GM18861 (cell line): ENCODE measurements around the gene PPP2R3B.
"Not testable (repeated sequence)": the region's sequence is repeated elsewhere in the genome, so short reads cannot be mapped to it uniquely, and the experiment has no call there.

Source experiments
- ATAC-seq: cut with Tn5 transposase; IDR thresholded peaks from one replicate; pipeline ENCODE4 v1.9.1; 2021; ENCODE audit not compliant: unreplicated experiment

Gene PPP2R3B

DNA sequence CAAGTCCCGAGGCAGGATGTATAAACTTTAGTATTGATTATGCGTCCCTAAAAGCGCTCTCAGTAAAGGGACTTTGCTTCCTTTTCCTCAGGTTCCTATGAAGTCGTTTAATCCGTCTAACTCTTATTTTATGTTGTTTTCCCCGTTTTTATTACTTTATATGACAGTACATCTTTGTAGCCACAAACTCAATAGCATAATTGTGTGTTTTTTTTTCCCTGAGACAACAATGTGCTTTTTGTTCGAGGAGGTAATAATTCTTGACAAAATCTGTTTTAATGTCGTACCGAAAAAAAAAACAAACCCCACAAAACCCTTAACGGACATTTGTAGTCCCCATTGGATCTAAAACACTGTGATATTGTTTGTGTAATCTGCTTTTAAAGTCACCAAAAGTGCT is 17.9 kb upstream of the PPP2R3B start:
- no peak for ATAC-seq

DNA sequence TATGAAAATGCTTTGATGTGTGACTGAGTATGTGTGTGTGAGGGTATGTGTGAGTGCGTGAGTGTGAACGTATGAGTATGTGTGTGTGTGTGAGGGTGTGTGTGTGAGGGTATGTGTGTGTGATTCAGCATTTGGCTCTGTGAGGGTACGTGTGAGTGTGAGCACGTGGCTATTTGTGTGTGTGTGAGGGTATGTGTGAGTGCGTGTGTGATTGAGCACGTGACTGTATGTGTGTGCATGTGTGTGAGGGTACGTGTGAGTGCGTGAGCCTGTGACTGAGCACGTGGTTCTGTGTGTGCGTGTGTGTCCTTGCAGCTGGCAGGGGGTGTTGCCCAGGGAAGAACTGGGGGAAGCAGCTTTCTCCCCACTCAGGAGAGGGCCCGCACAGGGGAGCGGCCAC is 16.1 kb upstream of the PPP2R3B start:
- no peak for ATAC-seq

DNA sequence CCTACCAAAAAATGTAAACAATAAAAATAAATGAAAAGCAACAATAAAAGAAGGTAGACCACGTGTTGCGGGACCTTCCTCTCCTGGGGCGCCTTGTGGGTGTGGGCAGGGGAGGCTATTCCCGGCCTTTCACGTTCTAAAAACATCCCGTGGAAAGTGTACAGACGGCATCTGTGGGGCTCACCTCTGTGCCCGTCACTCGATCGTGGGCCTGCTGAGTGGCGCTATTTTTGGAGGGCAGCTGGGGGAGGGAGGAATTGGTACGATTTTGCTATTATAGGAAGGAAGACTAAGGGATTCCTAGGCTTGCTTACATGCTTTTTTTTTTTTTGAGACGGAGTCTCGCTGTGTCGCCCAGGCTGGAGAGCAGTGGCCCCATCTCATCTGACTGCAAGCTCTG is 13.6 kb upstream of the PPP2R3B start:
- no peak for ATAC-seq

DNA sequence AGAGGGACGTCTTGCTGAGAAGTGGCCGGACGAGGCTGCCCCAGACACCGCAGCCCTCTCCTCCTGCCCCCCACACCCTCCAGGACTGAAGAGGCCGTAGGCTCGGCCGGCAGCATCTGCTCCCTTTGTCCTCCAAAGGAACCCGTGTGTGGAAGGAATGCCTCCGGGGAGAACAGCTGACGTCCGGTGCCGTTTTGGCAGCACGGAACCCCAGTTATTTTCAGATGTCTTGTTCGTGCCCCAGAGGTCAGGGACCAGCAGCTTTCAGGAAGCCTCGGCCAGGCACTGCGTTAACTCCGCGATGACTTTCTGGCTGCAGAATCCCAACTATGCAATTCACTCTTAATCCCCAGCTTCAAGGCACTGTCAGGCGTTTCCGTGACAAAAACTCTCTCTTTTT is 10.9 kb upstream of the PPP2R3B start:
- ATAC-seq: no peak

DNA sequence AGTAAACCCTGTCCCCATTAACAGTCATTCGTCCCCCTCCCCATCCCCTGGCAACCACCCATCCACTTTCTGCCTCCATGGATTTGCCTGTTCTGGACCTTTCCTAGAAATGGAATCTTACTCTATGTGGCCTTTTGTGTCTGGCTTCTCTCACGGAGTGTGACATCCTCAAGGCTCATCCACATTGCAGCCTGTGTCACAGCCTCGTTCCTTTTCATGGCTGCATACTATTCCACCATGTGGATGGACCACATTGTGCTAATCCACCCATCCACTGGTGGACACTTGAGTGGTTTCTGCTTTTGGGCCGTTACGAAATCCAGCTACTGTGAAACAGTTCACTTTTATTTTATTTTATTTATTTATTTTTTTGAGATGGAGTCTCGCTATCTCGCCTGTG is 8.1 kb upstream of the PPP2R3B start:
- ATAC-seq: no peak

DNA sequence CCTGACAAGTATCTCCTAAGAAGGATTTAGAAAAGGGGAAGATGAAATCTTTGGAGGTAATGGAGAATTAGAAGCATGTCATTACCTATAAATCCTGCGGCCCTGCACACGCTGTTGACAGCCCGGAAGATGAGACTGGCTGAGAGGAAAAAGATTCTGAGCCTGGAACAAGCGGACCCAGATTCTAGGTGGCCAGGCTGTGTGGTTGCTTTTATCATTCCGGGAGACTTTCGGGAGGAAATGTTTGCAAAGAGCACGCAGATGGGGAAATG is 5.8 kb upstream of the PPP2R3B start:
- ATAC-seq: no peak

DNA sequence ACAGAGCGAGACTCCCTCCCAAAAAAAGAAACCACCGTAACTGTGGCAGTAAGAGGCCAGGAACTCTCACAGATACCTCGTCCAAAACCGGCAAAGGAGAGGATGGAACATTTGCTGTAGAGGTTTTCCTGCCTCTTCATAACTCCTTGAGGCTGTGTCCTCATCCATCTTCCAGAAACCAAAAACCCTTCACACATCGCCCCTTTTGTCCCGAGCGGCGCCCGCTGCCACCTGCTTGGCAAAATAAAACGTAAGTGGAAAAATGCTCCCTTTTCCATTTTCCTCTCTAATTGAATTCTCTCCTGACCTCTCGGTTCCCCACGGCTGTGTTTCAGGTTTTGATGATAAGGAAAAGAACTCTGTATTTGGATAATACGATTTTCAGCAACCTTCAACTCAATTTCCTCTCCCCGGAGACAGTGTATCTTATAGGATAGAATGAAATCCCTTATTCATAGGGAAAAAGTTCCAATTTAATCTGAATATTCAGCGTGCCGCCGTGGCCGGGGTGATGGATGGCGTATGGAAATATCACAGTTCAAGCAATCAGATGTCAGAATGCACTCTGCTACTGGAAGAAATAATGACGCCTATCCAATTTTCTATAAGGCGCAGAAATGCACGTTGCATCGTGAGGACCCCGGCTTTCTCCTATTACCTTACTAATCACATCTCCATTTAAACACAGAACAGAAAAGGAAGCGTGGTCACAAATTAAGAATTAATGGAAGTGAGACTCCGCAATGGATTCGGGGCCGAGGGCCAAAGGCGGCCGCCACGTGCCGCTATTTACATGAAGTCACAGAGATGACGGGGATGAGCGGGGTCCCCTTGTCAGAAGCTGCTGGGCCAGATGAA is 5.2 kb upstream of the PPP2R3B start:
- ATAC-seq: no peak

DNA sequence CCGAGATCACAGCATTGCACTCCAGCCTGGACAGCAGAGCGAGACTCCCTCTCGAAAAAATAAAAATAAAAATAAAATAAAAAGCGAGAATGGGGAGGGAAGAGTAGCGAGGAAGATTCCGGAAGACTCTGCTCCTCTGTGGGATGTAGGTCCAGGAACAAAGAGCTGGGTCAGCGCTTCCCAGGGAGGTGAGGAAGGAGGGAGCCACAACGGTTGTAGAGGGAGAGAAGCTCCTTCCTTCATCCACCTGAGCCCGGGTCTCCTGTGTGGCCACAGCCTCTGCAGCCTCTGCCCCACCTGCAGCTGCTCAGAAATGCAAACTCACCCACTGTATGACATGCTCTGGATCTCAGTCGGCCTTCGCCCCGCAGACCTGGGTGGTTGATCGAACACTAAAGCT is 3.8 kb upstream of the PPP2R3B start:
- ATAC-seq: no peak

DNA sequence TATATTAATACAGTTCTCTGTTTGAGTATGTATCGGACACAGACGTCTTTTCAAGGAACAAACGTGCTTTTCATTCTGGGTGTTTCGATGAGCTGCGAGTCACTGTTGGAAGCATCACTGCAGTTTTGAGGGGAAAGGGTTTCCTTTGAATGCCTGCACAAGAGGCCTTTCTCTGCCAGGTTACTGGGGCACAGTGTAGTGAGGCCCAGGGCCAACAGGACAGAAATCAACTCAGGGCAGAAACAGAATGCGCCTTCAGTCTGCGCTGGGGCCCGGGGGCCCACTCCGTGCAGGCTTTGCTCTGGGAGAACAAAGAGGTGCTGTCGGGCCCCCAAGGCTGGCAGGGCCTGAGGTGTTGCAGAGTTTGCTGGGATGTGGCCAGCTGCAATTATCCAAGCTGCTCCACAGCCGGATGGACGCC is 2.3 kb upstream of the PPP2R3B start:
- ATAC-seq: no peak

DNA sequence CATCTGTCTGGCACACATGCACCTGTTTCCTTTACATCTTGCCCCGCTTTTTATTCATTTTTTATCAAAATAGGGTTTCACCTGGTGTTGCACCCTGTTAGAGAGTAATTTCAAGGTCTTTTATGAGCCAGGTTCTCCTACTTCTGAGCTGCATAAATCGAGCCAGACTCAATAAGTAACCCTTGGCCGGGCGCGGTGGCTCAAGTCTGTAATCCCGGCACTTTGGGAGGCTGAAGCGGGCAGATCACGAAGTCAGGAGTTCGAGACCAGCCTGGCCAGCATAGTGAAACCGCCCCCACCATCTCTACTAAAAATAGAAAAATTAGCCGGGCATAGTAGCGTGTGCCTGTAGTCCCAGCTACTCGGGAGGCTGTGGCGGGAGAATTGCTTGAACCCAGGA is 1.0 kb upstream of the PPP2R3B start:
- no peak for ATAC-seq

DNA sequence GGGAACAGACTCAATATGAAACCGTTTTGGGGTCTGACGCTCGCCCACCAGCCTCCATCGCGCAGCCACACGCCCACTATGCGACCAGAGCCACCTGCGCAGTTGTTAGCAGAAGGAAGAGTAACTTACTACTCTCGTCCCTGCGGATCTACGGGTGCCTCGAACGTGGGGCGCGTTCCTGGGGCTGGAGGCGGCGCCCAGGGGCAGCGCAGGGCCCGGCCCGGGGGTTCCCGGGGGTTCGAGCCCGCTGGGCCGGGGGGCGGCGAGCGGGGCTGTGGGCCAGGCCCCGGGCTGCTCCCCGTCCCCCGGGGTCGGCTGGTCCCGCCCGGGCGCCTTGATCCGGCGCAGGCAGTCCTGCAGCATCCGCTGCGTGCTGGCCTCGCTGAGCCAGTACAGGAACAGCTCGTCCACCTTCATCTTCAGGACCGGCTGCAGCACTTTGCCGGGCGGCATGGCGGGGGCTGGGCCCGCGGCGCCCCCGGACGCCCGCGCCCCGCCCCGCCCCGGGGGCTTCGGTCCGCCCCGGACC is 404 bp downstream of the PPP2R3B start:
- ATAC-seq: peak; percentile 32

DNA sequence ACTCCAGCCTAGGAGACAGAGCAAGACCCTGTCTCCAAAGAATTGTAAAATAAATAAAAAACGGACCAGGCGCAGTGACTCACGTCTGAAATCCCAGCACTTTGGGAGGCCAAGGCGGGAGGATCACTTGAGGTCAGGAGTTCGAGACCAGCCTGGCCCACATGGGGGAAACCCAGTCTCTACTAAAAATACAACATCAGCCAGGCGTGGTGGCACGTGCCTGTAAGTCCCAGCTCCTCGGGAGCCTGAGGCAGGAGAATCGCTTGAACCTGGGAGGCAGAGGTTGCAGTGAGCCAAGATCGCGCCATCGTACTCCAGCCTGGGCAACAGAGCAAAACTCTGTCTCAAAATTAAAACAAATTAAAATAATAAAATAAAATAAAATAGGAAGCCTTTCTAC is 971 bp downstream of the PPP2R3B start:
- ATAC-seq: not testable (repeated sequence)

DNA sequence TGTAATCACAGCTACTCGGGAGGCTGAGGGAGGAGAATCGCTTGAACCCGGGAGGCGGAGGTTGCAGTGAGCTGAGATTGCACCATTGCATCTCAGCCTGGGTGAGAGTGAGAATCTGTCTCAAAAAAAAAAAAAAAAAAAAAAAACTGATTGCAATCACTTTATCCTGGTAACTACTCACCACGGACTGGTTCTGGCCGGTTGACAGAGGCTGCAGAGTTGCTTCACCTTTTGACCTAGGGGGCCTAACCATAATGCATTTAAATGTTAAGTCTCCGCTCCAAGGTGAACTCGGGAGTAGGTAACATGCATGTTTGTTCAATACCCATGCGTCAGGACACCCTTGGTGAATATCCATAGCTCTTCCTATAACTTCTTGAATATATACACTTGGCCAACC is 1.8 kb downstream of the PPP2R3B start:
- no peak for ATAC-seq

DNA sequence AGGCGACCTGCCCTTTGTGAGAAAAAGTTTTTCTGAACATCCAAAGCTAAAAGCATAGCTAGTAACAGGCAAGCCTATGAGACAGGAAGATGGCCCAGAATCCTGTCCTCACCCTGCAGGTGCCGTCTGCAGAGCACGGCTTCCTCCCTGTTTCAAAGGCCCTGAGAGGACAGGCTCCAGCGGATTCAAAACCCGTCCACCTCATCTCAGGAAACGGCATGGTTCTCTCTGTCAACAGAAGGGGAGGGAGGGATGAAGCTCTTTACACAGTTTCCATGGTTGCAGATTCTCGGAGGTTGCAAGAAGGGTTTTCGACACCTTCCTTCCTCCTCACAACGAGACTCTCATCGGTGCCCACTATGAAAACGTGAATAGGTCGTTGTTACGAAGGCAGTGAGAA is 8.3 kb downstream of the PPP2R3B start:
- no peak for ATAC-seq

DNA sequence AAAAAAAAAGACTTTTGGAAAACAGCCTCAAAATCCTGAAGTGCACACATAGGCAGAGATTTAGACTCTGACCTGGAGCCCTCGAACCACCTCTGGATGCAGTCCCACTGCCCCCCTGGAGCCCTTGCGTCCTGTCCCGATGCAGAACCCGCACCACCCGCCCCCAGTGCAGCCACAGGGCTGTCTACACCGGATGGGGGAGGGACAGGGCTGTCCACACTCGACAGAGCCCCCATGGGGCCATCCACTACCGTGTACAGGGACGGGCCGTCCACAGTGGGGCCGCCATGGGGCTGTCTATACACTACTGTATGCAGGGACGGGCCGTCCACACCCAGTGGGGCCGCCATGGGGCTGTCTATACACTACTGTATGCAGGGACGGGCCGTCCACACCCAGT is 10.5 kb downstream of the PPP2R3B start:
- not testable (repeated sequence) for ATAC-seq

DNA sequence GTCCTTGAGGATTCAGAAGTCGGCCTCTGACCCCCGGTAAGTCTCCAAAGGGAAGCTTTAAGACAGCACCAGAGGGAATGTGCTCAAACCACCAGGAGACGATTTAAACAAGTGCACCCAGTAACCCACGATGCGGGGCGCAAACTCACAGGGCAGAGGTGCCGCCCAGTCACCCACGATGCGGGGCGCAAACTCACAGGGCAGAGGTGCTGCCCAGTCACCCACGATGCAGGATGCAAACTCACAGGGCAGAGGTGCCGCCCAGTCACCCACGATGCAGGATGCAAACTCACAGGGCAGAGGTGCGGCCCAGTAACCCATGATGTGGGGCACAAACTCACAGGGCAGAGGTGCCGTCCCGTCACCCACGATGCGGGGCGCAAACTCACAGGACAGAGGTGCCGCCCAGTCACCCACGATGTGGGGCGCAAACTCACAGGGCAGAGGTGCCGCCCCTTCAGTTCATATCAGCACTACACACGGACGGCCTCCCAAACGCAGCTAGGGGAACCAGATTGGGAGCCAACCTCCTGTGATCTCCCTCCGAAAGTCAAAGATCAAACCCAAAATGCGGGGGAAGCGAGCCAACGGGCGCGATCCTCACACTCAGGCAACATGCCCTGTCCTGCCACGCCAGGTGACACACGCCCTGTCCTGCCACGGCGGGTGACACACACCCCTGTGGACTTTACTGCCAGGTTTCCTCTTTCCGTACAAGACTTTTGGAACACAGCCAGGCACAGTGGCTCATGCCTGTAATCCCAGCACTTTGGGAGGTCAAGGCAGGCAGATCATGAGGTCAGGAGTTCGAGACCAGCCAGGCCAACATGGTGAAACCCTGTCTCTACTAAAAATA is 11.3 kb downstream of the PPP2R3B start:
- ATAC-seq: no peak

DNA sequence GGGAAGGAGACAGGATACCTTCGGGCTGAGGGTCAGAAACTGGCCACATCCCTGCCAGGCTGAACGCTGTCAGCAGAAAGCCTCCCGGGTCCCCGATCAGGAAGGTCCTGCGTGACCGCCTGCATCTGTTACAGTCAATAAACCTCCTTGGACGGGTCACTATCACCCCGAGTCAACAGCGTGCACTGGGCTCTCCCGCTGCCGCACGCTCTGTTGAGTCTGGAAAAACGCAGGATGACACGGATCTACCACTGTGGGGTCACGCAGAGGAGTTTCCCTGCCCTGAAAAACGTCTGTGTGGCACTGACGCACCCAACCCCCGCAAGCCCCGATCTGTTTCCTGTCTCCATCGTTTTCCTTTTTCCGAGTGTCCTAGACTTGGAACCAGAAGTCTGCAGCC is 12.1 kb downstream of the PPP2R3B start:
- ATAC-seq: no peak

DNA sequence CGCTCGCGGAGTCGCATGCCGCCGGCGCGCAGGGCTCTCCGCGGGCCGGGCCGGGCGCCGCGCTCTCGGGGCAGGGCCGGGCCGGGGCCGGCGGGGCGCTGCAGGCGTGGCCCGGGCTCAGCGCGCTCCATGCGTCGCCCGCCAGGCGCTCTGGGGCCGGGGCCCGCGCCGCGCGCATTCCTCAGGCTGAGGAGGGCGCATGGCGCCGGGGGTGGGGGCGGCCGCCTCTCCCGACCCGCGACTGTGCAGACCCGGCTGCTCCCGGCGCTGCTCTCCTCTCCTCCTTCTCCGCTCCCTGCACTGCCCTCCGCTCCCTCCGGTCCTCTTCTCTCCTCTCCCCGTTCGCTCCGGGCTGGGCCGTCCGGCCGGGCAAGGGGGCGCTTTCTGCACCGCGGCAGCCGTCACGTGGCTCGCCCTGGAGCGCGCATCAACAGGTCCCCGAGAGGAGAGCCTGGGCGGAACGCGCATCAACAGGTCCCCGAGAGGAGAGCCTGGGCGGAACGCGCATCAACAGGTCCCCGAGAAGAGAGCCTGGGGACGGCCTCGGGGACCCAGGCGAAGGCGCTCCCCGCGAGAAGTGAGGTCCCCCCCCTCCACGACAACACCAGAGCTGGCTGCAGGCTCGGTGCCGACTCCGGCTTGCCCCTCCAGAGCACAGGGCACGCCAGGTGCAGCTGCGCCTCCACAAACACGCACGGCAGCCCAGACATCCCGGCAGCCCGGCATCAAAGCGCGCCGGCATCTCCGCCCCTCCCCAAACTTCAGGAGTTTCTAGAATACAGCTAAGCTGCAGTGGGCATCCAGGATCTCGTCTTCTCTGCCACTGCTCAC is 12.9 kb downstream of the PPP2R3B start:
- no peak for ATAC-seq

DNA sequence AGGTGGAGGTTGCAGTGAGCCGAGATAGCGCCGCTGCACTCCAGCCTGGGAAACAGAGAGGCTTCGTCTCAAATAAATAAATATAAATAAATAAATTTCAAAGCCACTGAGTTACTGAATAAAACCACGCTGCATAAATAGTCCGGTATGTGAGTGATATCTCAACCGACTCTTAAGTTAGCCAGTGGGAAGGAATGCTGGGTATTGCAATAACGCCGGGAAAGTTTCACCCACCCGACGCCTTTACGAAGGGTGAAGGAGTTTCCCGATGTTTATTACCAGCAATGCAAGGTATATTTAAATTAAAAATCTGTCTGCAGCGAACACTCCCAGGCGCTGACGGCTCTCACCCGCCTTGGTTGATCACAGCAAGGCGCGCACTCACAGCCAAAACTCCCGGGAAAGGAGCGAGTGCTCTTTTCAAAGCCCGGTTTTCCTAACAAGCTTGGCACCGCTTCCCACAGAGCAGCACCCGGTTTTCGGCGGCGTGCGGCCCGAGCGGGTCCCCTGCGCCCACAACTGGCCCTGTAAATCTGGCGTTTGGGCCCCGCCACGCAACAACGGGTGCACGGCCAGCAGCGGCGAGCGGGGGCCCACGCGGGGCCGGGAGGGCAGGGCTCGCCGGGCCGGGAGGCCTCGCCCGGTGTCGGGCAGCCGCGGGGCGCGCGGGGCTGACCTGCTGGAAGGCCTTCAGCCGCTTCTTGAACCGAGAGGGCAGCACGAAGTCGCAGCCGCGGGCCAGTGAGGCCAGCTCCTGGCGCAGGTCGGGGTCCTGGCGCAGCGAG is 13.7 kb downstream of the PPP2R3B start:
- no peak for ATAC-seq

DNA sequence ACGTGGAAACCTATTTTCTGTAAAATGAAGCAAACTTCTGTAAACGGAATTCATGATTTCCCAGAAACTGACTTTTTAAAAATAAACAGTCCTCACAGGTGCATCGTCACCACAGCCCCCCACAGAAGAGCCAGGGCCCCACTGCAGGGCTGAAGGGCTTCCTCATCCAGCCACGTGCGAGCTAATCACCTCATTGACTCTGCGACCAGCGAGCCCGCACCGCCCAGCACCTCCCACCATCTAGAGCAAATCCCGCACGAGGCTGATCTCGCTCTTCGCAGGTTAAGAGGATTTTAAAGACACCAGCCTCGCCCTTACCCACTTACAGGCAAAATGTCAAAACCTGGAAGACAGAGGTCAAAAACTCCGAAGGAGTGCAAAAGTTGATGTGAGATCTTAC is 14.8 kb downstream of the PPP2R3B start:
- no peak for ATAC-seq
